ENCODE data around the gene CACNA2D1. TPM values are rescaled to one million over a fixed set of nuclear protein-coding genes. Genes with fewer than 3 reads are reported as not detected.

The CACNA2D1 gene
- total and polyA plus RNA-seq, 4 donors: 1.1 to 33.4 (median 6.5) TPM

DNA sequence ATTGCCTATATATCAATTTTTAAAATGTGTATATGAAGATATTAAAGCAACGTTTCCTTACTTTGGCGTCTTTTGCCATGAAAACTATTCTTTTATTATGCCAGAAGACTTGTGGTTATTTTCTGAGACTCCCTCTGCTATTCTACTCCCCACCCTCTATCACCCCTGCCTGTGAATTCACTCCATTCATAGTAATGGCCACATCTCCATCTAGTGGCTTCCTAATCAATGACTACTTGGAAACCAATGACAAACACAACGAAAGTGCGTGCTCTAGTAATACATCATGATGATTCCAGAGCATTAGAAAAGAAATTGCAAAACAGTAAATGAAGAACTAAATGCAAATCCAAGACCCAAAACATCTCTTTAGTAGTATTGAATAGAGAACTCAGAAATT lies 487.1 kb downstream of the CACNA2D1 start:
- Histone ChIP-seq H3K27ac (ENCODE audit: low read depth in 1 of 2, low read length in 1 of 2) (no peak overlapping the region), H3K4me1 (ENCODE audit: control insufficient read depth in 5 of 5, insufficient read depth in 5 of 5, low read length in 5 of 5) (peaks cover 0 to 6% (median 4%) of the 10 kb centered on the region in 5 donors), H3K9ac (ENCODE audit: insufficient read depth in 1 of 2, low read length in 2 of 2) (no peak overlapping the region), H3K36me3 (ENCODE audit: control insufficient read depth in 4 of 4, insufficient read depth in 4 of 4, low read length in 4 of 4) (peaks cover 0 to 2% (median 0%) of the 10 kb centered on the region in 4 donors), H3K4me3 (no peak overlapping the region), H3K9me3 (ENCODE audit: control insufficient read depth in 4 of 4, insufficient read depth in 3 of 4, low read length in 3 of 4) (no peaks in the 10 kb centered on the region), H3K27me3 (ENCODE audit: control insufficient read depth in 3 of 3, insufficient read depth in 3 of 3, low read length in 2 of 3) (no peaks in the 10 kb centered on the region)
- DNase-seq (peak; percentile 19 to 81 (median 80)), ATAC-seq (ENCODE audit: insufficient read depth, low FRiP score) (no peak)
- TF ChIP-seq CTCF (IDR thresholded peaks at IDR 0.05; ENCODE audit: control extremely low read depth, extremely low read depth): peak; percentile 20
- 26 to 40% methylated on average over 4 of the region's 4 CpGs for WGBS, 2 donors

GRCh38 chr7:81949306-81949705 lies 494.3 kb downstream of the CACNA2D1 start:
- Histone ChIP-seq H3K4me1 (ENCODE audit: control insufficient read depth in 5 of 5, insufficient read depth in 5 of 5, low read length in 5 of 5) (no peaks in the 10 kb centered on the region), H3K27me3 (ENCODE audit: control insufficient read depth in 3 of 3, insufficient read depth in 3 of 3, low read length in 2 of 3) (no peaks in the 10 kb centered on the region), H3K36me3 (ENCODE audit: control insufficient read depth in 4 of 4, insufficient read depth in 4 of 4, low read length in 4 of 4) (peaks cover 0 to 4% (median 2%) of the 10 kb centered on the region in 4 donors), H3K9ac (ENCODE audit: insufficient read depth in 1 of 2, low read length in 2 of 2) (no peak overlapping the region), H3K4me3 (no peak overlapping the region), H3K9me3 (ENCODE audit: control insufficient read depth in 4 of 4, insufficient read depth in 3 of 4, low read length in 3 of 4) (no peaks in the 10 kb centered on the region), H3K27ac (ENCODE audit: low read depth in 1 of 2, low read length in 1 of 2) (no peak overlapping the region)
- no peak for ATAC-seq (ENCODE audit: insufficient read depth, low FRiP score)
- DNase-seq: no peak
- TF ChIP-seq CTCF (IDR thresholded peaks at IDR 0.05; ENCODE audit: control extremely low read depth, extremely low read depth): no peak

DNA sequence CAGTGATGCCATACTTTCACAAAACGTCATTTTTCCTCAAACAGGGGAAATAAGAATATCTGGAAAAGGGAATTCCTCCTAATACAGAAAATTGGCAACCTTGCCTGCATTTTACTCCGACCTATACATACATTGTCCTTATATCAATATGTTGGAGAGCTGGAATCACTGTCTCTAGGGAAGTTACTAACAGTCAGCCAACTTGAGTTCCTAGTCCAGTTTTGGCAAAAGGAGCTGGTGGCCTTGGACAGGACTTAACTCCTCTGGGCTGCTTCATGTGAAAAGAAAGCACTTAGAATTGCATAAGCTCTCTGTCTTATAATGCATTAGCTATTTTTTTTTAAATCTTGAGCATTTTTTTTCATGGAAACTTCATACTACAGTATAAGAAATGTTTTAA lies 499.5 kb downstream of the CACNA2D1 start:
- DNase-seq: peak in 2 of 3 donors; percentile 51 to 72
- 77 to 89% methylated on average over 2 of the region's 2 CpGs for WGBS, 2 donors
- Histone ChIP-seq H3K9me3 (ENCODE audit: control insufficient read depth in 4 of 4, insufficient read depth in 3 of 4, low read length in 3 of 4) (no peaks in the 10 kb centered on the region), H3K4me3 (no peak overlapping the region), H3K27me3 (ENCODE audit: control insufficient read depth in 3 of 3, insufficient read depth in 3 of 3, low read length in 2 of 3) (no peaks in the 10 kb centered on the region), H3K9ac (ENCODE audit: insufficient read depth in 1 of 2, low read length in 2 of 2) (no peak overlapping the region), H3K36me3 (ENCODE audit: control insufficient read depth in 4 of 4, insufficient read depth in 4 of 4, low read length in 4 of 4) (no peaks in the 10 kb centered on the region), H3K27ac (ENCODE audit: low read depth in 1 of 2, low read length in 1 of 2) (no peak overlapping the region), H3K4me1 (ENCODE audit: control insufficient read depth in 5 of 5, insufficient read depth in 5 of 5, low read length in 5 of 5) (no peaks in the 10 kb centered on the region)
- no peak for ATAC-seq (ENCODE audit: insufficient read depth, low FRiP score)
- TF ChIP-seq CTCF (IDR thresholded peaks at IDR 0.05; ENCODE audit: control extremely low read depth, extremely low read depth): no peak

DNA sequence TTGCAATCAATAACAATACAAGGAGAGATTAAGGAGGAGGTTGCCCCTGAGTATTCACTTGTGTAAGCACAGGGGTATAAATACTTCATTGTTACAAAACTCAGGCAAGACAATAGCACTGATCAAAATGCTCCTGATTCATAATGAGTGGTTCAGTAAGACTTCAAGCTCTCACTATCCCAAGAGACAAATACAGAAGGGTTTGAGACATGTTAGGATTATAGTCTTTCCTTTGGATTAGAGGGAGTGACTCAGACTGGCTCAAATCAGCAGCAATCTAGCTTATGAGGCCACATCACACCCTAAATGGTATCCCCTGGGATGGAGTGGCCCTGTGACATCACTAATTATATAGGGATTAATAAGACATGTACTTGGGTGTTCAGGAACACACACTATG lies 506.5 kb downstream of the CACNA2D1 start:
- DNase-seq (no peak), ATAC-seq (ENCODE audit: insufficient read depth, low FRiP score) (no peak)
- H3K27ac ChIP-seq (ENCODE audit: low read depth in 1 of 2, low read length in 1 of 2): no peak overlapping the region
- no peaks in the 10 kb centered on the region for H3K9me3 ChIP-seq (ENCODE audit: control insufficient read depth in 4 of 4, insufficient read depth in 3 of 4, low read length in 3 of 4)
- H3K4me3 ChIP-seq: no peak overlapping the region
- no peaks in the 10 kb centered on the region for H3K27me3 ChIP-seq (ENCODE audit: control insufficient read depth in 3 of 3, insufficient read depth in 3 of 3, low read length in 2 of 3)
- peaks cover 0 to 3% (median 0%) of the 10 kb centered on the region in 5 donors for H3K4me1 ChIP-seq (ENCODE audit: control insufficient read depth in 5 of 5, insufficient read depth in 5 of 5, low read length in 5 of 5)
- TF ChIP-seq CTCF (IDR thresholded peaks at IDR 0.05; ENCODE audit: control extremely low read depth, extremely low read depth): no peak
- H3K9ac ChIP-seq (ENCODE audit: insufficient read depth in 1 of 2, low read length in 2 of 2): no peak overlapping the region
- no peaks in the 10 kb centered on the region for H3K36me3 ChIP-seq (ENCODE audit: control insufficient read depth in 4 of 4, insufficient read depth in 4 of 4, low read length in 4 of 4)

Data from lung (tissue), 12 donors.